ENCODE results near the gene INSM1.

The INSM1 gene

GRCh38 chr20:20362774-20363433 is 5.0 kb upstream of the INSM1 start:
- no peak for DNase-seq (ENCODE audit: low read depth)

- no peak for DNase-seq (ENCODE audit: low read depth)
Measured at GRCh38 chr20:20363434-20363798, 4.5 kb upstream of the INSM1 start.

GRCh38 chr20:20363799-20364592 is 3.9 kb upstream of the INSM1 start:
- no peak for DNase-seq (ENCODE audit: low read depth)

- no peak for DNase-seq (ENCODE audit: low read depth)
Measured at GRCh38 chr20:20364593-20365479, 3.1 kb upstream of the INSM1 start.

- no peak for DNase-seq (ENCODE audit: low read depth)
Measured at GRCh38 chr20:20365480-20366161, 2.3 kb upstream of the INSM1 start.

GRCh38 chr20:20366551-20366875 is 1.4 kb upstream of the INSM1 start:
- DNase-seq (ENCODE audit: low read depth): no peak

GRCh38 chr20:20366876-20367574 is 879 bp upstream of the INSM1 start:
- DNase-seq (ENCODE audit: low read depth): no peak

- no peak for DNase-seq (ENCODE audit: low read depth)
Measured at GRCh38 chr20:20368418-20369249, 730 bp downstream of the INSM1 start.

GRCh38 chr20:20369250-20370093 is 1.6 kb downstream of the INSM1 start:
- no peak for DNase-seq (ENCODE audit: low read depth)

- DNase-seq (ENCODE audit: low read depth): no peak
Measured at GRCh38 chr20:20370094-20370575, 2.2 kb downstream of the INSM1 start.

GRCh38 chr20:20371083-20371482 is 3.2 kb downstream of the INSM1 start:
- DNase-seq (ENCODE audit: low read depth): no peak

GRCh38 chr20:20371681-20372080 is 3.8 kb downstream of the INSM1 start:
- no peak for DNase-seq (ENCODE audit: low read depth)

GRCh38 chr20:20373091-20373571 is 5.2 kb downstream of the INSM1 start:
- DNase-seq (ENCODE audit: low read depth): no peak

GRCh38 chr20:20375862-20376261 is 8.0 kb downstream of the INSM1 start:
- no peak for DNase-seq (ENCODE audit: low read depth)

- no peak for DNase-seq (ENCODE audit: low read depth)
Measured at GRCh38 chr20:20386192-20386591, 18.3 kb downstream of the INSM1 start.

GRCh38 chr20:20390393-20390792 is 22.5 kb downstream of the INSM1 start:
- DNase-seq (ENCODE audit: low read depth): no peak

- DNase-seq (ENCODE audit: low read depth): no peak
Measured at GRCh38 chr20:20391115-20391514, 23.2 kb downstream of the INSM1 start.

- no peak for DNase-seq (ENCODE audit: low read depth)
Measured at GRCh38 chr20:20391766-20392165, 23.9 kb downstream of the INSM1 start.
